K562 (cell line): ENCODE measurements around the gene MAGI1. TPM values are rescaled to one million over a fixed set of nuclear protein-coding genes. Genes with fewer than 3 reads are reported as not detected.

Source experiments
- CBFA2T2 ChIP-seq: fragments of 450-650 bp; conservative IDR thresholded peaks from 2 replicates; pipeline ENCODE4 v1.6.1; 2017; ENCODE audit warnings: mild to moderate bottlenecking
- CBFA2T3 ChIP-seq: fragments of 450-650 bp; IDR thresholded peaks from 2 replicates; pipeline ENCODE4 v1.6.1; 2017
- CHAMP1 ChIP-seq: fragments of 450-650 bp; IDR thresholded peaks from 2 replicates; pipeline ENCODE4 v1.6.1; 2016; ENCODE audit warnings: mild to moderate bottlenecking
- JUN ChIP-seq, 2 experiments: sonication (generic) in 1 of 2; formaldehyde crosslinking in 1 of 2; IDR thresholded peaks; 2 replicates each; pipeline versions ENCODE4 v1.6.1 to v1.8.0; 2012 to 2022; ENCODE audit warnings: borderline replicate concordance in 2 of 2, mild to moderate bottlenecking in 2 of 2, improper control_type of control experiment in 1 of 2, low read depth in 1 of 2, low read length in 1 of 2, missing genetic modification reagents in 1 of 2
- MAFK ChIP-seq: IDR thresholded peaks from 2 replicates; pipeline ENCODE4 v1.6.1; 2011; ENCODE audit warnings: low read length, improper control_type of control experiment
- ZBTB40 ChIP-seq, 2 experiments: fragments of 450-650 bp in 1 of 2; sonication (generic) in 1 of 2; formaldehyde crosslinking in 1 of 2; IDR thresholded peaks; 2 replicates each; pipeline versions ENCODE4 v1.7.1 to v1.9.0; 2016 to 2022; ENCODE audit warnings: inconsistent platforms in 1 of 2, mild to moderate bottlenecking in 1 of 2, missing genetic modification reagents in 1 of 2
- ZNF12 ChIP-seq: sonication (generic); formaldehyde crosslinking; IDR thresholded peaks from 2 replicates; pipeline ENCODE4 v1.4.0; 2020; ENCODE audit warnings: mild to moderate bottlenecking, missing genetic modification reagents
- ZNF592 ChIP-seq: fragments of 450-650 bp; IDR thresholded peaks from 2 replicates; pipeline ENCODE4 v1.6.1; 2017; ENCODE audit warnings: antibody characterized with exemption, mild to moderate bottlenecking
- ZNF764 ChIP-seq: fragments of 250-450 bp; sonication (Bioruptor Pico); IDR thresholded peaks from 2 replicates; pipeline ENCODE4 v1.4.0; 2020; ENCODE audit warnings: low read depth, mild to moderate bottlenecking, moderate library complexity
- ZZZ3 ChIP-seq: fragments of 450-650 bp; IDR thresholded peaks from 2 replicates; pipeline ENCODE4 v1.6.1; 2016; ENCODE audit warnings: antibody characterized with exemption, mild to moderate bottlenecking, moderate library complexity
- polyA plus RNA-seq, 8 experiments: library from polyadenylated mRNA; depleted of rRNA in 4 of 8; stranded (reverse) in 5 of 8; unstranded in 3 of 8; fragments of >200 nt; fragmentation: Nextera tagmentation in 2 of 8; fragmentation: Illumina TruSeq in 1 of 8; extraction: Ambion mirVana in 2 of 8; extraction: Trizol in 1 of 8; gene quantifications; 2 replicates each; pipeline versions ENCODE4 v1.2.1 to v1.2.3, GENCODE V29; 2011 to 2014; ENCODE audit warnings: inconsistent platforms in 1 of 8, missing spikeins in 1 of 8
- total RNA-seq, 7 experiments: library from RNA; depleted of rRNA in 6 of 7; stranded (reverse); fragments of >200 nt in 6 of 7; fragmentation: Illumina TruSeq in 2 of 7; extraction: Trizol in 2 of 7; gene quantifications; 2 replicates each; pipeline versions ENCODE4 v1.2.1 to v1.2.3, GENCODE V29; 2011 to 2021; ENCODE audit warnings: low replicate concordance in 1 of 7

MAGI1 gene
- total and polyA plus RNA-seq, 9 of the 15 experiments (the other 6 are each of a cell fraction or from before 2014, with no cell fraction given) = 7.8 to 59.4 (median 43.2) TPM

- peak; percentile 60; the same call in 1 of the 2 replicates for TF ChIP-seq ZNF592
- TF ChIP-seq ZZZ3 = no peak
- peak; percentile 50 for TF ChIP-seq CBFA2T3
- no peak for TF ChIP-seq ZNF764 (CRISPR knock-in tag)
- peak; percentile 81 for TF ChIP-seq ZBTB40 (IDR thresholded peaks at IDR 0.05)
- no peak for TF ChIP-seq ZBTB40 (CRISPR knock-in tag; IDR thresholded peaks at IDR 0.05)
- peak; percentile 35; the same call in 1 of the 2 replicates for TF ChIP-seq CBFA2T2
- TF ChIP-seq JUN (IDR thresholded peaks at IDR 0.05; ENCODE audit: borderline replicate concordance, low read depth, low read length) = peak; percentile 67; the same call in 1 of the 2 replicates
- 0 out of 2 replicates have a peak, but pooled peaks have one; percentile 43 for TF ChIP-seq JUN (CRISPR knock-in tag; IDR thresholded peaks at IDR 0.05; ENCODE audit: borderline replicate concordance)
- no peak for TF ChIP-seq ZNF12
- TF ChIP-seq MAFK = no peak
- 0 out of 2 replicates have a peak, but pooled peaks have one; percentile 49 for TF ChIP-seq CHAMP1
Observed at GRCh38 chr3:65619451-65619881, 419.3 kb downstream of the MAGI1 start (continued).
